ENCODE results near the gene PNPLA7.
A peak's percentile ranks its signal among the peaks of the same experiment; 100 is the strongest.
"Not testable (repeated sequence)": the region's sequence is repeated elsewhere in the genome, so short reads cannot be mapped to it uniquely, and the experiment has no call there.

Gene PNPLA7

DNA sequence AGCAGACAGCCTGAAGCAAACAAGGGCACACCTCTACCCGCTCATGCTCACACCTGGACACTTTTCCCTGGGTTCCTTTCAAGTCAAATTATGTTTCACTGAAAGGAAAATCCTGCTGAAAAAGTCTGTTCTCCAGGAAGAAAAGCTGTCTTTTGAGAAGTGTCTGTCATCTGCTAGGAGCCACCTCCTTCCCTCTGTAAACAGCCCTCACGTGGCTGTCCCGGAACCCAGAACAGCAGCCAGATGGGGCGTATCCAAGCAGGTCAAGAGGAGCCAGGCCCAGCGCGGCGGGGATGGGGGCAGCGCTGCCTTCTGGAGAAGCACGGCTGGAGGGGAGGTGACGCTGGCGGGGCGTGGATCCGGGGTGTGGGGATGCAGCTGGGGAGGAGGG, at the start of gene PNPLA7:
PNPLA7 (minus strand) TSS at position 172 of the 391 bp plus-strand sequence. CDS start 205 bp downstream, outside the sequence.
- DNase-seq (ENCODE audit: low read depth in 2 of 2, low spot score in 1 of 2): no peak

DNA sequence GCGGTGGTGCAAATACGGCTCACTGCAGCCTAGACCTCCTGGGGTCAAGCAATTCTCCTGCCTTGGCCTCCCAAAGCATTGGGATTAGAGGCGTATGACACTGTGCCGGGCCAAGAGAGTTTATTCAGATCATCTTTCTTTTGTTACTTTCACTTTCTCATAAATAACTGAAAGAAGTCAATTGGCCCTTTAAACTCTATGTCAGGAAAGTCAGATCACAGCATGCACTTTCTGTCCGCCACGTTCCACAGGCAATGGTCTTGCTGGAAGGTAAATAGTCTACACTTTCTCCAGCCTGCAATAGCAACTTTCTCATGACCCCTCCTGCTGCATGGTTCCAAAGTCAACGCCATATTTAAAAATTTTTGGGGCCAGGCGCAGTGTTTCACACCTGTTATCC, 48.7 kb upstream of the PNPLA7 start:
- DNase-seq (ENCODE audit: low read depth in 2 of 2, low spot score in 1 of 2): no peak

DNA sequence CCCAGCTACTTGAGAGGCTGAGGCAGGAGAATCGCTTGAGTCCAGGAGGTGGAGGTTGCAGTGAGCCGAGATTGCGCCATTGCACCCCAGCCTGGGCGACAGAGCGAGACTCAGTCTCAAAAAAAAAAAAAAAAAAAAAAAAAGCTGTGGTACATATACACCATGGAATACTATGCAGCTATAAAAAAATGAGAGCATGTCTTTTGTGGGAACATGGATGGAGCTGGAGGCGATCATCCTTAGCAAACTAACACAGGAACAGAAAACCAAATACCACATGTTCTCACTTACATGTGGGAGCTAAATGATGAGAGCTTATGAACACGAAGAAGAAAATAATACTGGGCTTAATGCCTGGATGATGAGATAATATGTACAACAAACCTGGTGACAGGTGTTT, 46.4 kb upstream of the PNPLA7 start:
- not testable (repeated sequence) for DNase-seq (ENCODE audit: low read depth in 2 of 2, low spot score in 1 of 2)

DNA sequence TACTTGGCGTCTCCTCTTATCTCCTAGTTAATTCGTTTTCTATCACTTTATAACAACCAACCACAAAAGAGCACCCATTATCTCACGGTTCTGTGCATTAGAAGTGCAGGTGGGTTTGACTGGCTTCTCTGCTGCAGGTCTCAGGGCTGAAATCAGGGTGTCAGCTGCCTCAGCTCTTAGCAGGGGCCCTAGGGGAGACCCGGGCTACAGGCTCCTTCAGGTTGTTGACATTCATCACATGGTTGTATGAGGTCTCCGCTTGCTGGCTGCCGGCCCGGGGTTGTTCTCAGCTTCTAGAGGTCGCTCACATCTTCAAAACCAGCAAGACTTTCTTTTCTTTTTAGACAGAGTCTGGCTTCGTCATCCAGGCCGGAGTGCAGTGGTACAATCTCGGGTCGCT, 43.0 kb upstream of the PNPLA7 start:
- DNase-seq (ENCODE audit: low read depth in 2 of 2, low spot score in 1 of 2): no peak

- no peak for DNase-seq (ENCODE audit: low read depth in 2 of 2, low spot score in 1 of 2)
Measured at GRCh38 chr9:137592767-137593166, 42.6 kb upstream of the PNPLA7 start.

DNA sequence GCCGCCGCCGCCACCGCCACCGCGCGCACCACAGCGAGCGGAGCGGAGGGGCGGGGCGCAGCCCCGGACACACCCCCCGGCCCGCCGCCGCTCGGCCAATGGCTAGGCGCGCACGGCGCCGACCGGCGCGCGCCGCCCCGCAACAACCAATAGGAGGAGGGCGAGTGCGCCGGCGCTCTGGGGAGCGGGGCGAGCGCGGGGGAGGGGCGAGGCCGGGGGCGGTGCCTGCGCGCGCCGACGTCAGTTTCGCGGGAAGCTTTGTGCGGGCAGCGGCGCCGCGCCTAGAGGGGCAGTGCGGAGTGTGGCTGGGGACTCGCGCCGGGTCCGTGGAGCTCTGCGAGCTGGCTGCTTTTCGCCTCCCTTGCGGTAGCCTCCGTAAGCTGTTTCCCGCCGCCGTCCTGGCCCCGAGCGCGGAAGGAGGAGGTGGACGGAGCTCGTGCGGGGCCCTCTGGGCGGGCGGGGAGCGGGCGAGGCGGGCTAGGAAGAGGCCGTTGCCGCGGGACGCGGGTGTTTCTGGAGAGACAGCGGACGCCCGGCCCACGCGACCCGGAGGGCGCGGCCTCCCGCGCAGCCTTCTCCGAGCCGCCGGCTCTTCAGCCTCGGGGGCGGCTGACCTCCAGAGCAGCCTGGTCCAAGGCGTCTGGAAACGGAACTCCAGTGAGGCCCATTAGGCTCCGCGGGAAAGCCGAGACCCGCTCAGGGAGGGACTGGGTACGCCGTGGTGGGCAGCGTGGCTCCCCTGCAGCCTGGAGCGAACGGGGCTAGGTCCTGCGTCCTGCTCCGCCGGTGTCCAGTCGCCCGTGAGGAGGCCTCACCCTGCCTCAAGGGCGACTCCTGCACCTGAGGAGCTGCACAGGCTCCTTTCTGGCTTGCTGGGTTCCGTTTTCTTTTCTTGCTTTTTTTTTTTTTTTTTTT, 40.5 kb upstream of the PNPLA7 start, which contains the start of gene ZMYND19:
ZMYND19 (minus strand) TSS at position 44 of the 915 bp plus-strand sequence. CDS start 249 bp downstream, outside the sequence.
- DNase-seq (ENCODE audit: low read depth in 2 of 2, low spot score in 1 of 2): peak; percentile 72 to 80

DNA sequence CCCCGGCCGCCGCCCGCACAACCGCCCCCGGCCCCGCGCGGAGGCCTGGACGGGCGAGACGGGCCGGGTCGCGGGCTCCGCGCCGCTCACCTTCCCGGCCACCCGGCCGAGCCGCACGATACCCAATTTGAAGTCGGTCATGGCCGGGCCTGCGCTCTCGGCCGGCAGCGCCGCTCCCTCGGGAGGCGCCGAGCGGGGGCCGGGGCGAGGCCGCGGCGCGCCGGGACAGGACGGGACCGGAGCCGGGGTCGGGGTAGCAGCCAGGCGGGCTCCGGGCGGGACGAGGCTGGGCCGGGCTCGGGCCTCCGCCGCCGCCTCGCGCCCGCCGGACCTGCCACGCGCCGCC, 39.9 kb upstream of the PNPLA7 start:
- no peak for DNase-seq (ENCODE audit: low read depth in 2 of 2, low spot score in 1 of 2)

- DNase-seq (ENCODE audit: low read depth in 2 of 2, low spot score in 1 of 2): no peak
Measured at GRCh38 chr9:137589441-137590122, 39.4 kb upstream of the PNPLA7 start.

DNA sequence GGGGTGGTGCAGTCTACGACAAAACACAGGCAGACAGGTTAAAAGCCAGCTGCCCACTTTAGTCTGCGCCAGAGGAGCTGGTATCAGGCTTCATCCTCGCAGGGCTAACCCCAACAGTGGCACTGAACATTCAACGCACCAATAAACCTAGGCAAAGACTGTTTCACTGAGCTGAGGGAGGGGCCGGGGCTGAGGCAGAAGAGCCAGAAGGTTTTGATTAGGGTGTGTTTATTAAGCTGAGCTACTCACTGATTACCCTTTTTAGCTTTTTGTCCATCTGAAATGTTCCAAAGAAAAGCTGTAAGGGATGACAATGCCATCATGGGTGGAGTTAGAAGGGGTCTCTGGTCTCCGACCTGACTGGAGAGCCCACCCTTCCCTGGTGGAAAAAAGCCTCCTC, 38.7 kb upstream of the PNPLA7 start:
- no peak for DNase-seq (ENCODE audit: low read depth in 2 of 2, low spot score in 1 of 2)

DNA sequence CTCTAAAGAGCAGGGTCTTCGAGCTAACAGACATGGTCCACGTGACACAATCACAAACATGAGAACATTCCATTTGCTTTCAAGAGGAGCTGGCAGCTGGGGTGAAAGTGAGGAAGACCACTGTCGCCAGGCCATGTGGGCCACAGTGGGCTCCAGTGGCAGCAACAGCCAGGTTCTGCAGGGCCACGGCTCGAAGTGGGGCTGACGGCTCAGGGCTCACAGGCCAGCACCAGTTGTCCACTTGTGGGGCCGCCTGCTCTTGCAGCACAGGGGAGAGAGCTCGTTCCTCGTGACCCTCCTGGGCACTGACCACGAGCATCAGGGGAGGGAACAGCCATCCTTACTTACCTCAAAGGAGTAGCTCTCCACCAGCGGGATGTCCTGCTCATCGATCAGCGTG, 38.1 kb upstream of the PNPLA7 start:
- no peak for DNase-seq (ENCODE audit: low read depth in 2 of 2, low spot score in 1 of 2)

DNA sequence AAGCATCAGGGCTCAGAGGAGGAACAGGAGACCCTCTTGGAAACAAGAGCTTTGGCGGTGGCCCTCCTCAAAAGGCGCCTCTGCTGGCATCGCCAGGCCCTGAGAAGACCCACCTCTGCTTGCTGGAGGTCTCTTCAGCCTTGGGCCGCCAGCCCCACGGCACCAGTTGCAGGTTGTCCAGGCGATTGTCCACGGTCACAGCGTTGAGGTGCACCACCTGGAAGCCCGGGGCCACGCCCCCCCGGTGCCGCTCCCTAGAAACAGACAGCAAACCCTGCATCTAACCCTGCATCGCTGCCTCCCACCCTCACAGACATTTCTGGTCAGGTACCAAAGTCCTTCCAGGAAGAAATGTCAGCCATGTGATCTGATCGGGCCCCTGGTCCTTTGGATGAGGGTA, 36.7 kb upstream of the PNPLA7 start:
- DNase-seq (ENCODE audit: low read depth in 2 of 2, low spot score in 1 of 2): no peak

GRCh38 chr9:137583957-137584356, 33.8 kb upstream of the PNPLA7 start:
- no peak for DNase-seq (ENCODE audit: low read depth in 2 of 2, low spot score in 1 of 2)

- no peak for DNase-seq (ENCODE audit: low read depth in 2 of 2, low spot score in 1 of 2)
Measured at GRCh38 chr9:137583347-137583746, 33.1 kb upstream of the PNPLA7 start.

- no peak for DNase-seq (ENCODE audit: low read depth in 2 of 2, low spot score in 1 of 2)
Measured at GRCh38 chr9:137582286-137582860, 32.2 kb upstream of the PNPLA7 start.

GRCh38 chr9:137581361-137582285, 31.4 kb upstream of the PNPLA7 start:
- no peak for DNase-seq (ENCODE audit: low read depth in 2 of 2, low spot score in 1 of 2)

- DNase-seq (ENCODE audit: low read depth in 2 of 2, low spot score in 1 of 2): no peak
Measured at GRCh38 chr9:137580954-137581322, 30.7 kb upstream of the PNPLA7 start.

GRCh38 chr9:137580209-137580953, 30.2 kb upstream of the PNPLA7 start:
- DNase-seq (ENCODE audit: low read depth in 2 of 2, low spot score in 1 of 2): no peak

DNA sequence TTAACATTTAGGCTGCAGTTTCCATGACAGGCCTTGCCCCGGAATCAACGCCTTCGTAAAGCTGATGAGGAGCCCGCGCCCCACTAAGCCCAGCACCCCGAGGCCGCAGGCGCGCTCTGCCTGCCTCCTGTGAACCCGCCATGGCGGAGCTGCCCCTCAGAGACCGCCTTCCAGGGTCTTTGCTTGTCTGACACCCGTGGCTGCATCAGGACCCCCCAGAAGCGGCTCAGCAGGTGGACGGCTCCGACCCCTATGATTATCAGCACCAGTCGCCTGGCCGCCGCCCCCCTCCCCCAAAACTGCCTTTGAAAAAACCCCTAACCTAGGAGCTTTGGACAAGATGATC, 29.0 kb upstream of the PNPLA7 start:
- DNase-seq (ENCODE audit: low read depth in 2 of 2, low spot score in 1 of 2): no peak

DNA sequence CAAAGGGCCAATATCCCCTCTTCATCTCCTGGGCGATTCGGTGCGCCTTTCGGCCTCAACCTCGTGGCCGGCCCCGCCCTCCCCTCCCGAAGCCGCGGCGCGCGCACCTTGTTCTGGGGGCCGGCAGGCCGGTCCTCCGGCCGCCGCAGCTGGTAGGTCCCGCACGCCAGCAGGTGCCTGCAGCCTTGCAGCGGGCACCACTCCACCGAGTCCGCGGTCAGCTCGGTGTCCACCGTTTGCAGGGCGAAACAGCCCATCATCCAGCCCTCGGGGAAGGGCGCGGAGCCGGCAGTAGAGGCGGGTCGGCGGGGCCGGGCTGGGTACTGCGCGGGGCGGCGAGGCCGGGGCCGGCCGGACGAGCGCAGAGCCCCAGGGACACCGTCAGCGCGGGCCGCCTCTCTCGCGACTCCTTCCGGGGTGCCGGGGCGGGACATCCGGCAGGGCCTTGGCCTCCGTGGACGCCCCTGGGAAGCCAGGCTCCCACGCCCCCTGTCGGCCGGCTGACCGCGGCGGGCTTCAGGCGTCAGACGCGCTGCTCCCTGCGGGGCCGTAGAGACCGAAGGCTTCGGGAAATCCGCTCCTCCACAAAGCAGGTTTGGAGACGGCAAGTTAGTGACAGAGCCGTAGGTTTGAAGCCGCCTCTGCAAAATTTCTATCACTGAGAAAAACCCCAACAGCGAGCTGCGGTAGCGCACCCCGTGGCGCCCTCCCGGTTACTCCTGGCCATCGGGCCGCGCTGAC, 28.5 kb upstream of the PNPLA7 start, which contains the start of gene DPH7:
DPH7 (minus strand) TSS at position 408 of the 741 bp plus-strand sequence; CDS start at position 260, 148 bp downstream.
- DNase-seq (ENCODE audit: low read depth in 2 of 2, low spot score in 1 of 2): peak; percentile 90 to 92
